ENCODE measurements around the gene FBXO42.
A peak's percentile ranks its signal among the peaks of the same experiment; 100 is the strongest.
"Not testable (repeated sequence)": the region's sequence is repeated elsewhere in the genome, so short reads cannot be mapped to it uniquely, and the experiment has no call there.

Gene FBXO42

GRCh38 chr1:16253332-16253922 is 98.9 kb downstream of the FBXO42 start:
- Histone ChIP-seq H3K9me3 (replicated peaks; ENCODE audit: low read length) (no peaks in the 10 kb centered on the region), H3K4me2 (ENCODE audit: low read length) (no peak overlapping the region), H3K4me1 (ENCODE audit: control insufficient read depth, insufficient read depth, low read length) (peaks cover 44% of the 10 kb centered on the region), H3K9ac (ENCODE audit: low read depth, low read length) (no peak overlapping the region), H3K36me3 (ENCODE audit: insufficient read depth, low read length) (peaks cover 35% of the 10 kb centered on the region), H3K4me3 (ENCODE audit: low read length) (no peak overlapping the region), H3K27me3 (ENCODE audit: control insufficient read depth, insufficient read depth, low read length) (no peaks in the 10 kb centered on the region)

DNA sequence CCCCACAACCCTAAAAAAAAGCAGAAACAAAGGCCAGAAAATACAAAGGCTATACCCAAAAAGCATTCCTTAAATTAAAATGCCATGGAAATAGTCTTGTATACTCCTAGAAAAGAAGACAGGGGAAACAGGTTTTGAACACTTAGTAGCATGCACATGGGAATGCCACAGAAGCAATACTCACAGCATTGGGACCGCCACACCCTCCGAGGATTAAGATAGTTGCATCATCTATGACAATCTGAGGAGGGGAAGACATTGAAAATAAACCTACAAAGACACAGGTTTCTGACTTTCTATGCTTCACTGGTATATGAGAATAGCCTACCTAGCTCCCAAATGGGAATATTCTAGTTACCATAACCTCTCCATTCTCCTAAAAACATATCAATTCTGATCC is 99.4 kb downstream of the FBXO42 start:
- no peak overlapping the region for H3K4me2 ChIP-seq (ENCODE audit: low read length)
- no peaks in the 10 kb centered on the region for H3K27me3 ChIP-seq (ENCODE audit: control insufficient read depth, insufficient read depth, low read length)
- peaks cover 49% of the 10 kb centered on the region for H3K4me1 ChIP-seq (ENCODE audit: control insufficient read depth, insufficient read depth, low read length)
- peaks cover 35% of the 10 kb centered on the region for H3K36me3 ChIP-seq (ENCODE audit: insufficient read depth, low read length)
- H3K9ac ChIP-seq (ENCODE audit: low read depth, low read length): no peak overlapping the region
- H3K9me3 ChIP-seq (replicated peaks; ENCODE audit: low read length): no peaks in the 10 kb centered on the region
- H3K4me3 ChIP-seq (ENCODE audit: low read length): no peak overlapping the region

DNA sequence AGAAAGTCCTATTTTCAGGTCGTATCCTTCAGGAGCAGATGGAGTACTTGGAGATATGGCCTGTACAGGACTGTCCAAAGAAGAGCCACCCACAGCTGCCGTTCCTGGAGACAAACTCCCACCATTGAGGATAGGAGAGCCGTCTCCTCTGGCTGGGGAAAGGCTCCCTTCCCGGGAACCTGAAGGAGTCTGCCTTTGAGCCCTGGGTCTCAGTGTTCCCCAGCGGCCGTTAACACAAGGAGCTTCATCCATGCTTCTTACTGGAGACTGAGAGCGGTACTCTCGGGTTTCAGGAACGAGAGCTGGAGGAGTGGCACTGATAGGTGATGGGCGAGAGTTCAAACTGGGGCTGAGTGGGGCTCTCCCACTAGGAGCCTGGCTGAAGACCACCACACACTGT is 100.9 kb downstream of the FBXO42 start:
- Histone ChIP-seq H3K4me1 (ENCODE audit: control insufficient read depth, insufficient read depth, low read length) (peaks cover 60% of the 10 kb centered on the region), H3K9ac (ENCODE audit: low read depth, low read length) (no peak overlapping the region), H3K4me3 (ENCODE audit: low read length) (no peak overlapping the region), H3K36me3 (ENCODE audit: insufficient read depth, low read length) (peaks cover 41% of the 10 kb centered on the region), H3K9me3 (replicated peaks; ENCODE audit: low read length) (no peaks in the 10 kb centered on the region), H3K27me3 (ENCODE audit: control insufficient read depth, insufficient read depth, low read length) (no peaks in the 10 kb centered on the region), H3K4me2 (ENCODE audit: low read length) (no peak overlapping the region)

DNA sequence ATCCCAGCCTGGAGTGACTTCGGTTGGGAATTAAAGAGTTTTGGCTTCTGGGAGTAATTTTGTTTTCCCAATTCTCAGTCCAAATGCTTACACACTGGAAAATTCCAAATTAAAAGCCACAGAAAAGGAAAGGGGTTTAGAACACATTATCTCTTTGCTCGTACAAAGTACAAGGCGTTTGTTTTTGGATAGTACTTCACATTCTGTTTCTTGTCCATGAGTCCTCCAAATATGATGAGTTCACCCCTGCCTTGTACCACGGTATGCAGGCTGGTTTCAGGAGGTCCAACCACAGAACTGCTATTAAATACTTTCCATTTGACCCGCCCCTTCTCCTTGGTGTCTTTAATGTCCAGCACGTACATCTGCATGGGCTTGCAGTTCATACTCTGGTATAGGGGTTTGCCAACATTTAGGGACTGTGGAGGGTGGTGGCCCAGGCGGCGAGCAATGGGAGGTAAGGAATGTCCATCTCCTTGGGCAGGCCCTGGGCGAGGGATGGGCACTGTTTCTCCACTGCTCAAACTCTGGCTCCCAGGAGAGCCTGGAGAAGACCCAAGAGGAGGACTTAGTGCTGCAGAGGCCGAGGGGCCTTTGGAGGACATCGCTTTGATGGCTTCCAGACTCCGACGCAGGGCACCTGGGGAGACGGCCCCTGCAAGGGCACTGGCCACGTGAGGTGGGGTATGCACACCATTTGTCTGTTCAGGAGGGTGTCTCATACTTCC is 101.6 kb downstream of the FBXO42 start:
- peaks cover 35% of the 10 kb centered on the region for H3K36me3 ChIP-seq (ENCODE audit: insufficient read depth, low read length)
- H3K4me3 ChIP-seq (ENCODE audit: low read length): no peak overlapping the region
- peaks cover 60% of the 10 kb centered on the region for H3K4me1 ChIP-seq (ENCODE audit: control insufficient read depth, insufficient read depth, low read length)
- H3K4me2 ChIP-seq (ENCODE audit: low read length): peak overlapping the region; percentile 44
- no peaks in the 10 kb centered on the region for H3K27me3 ChIP-seq (ENCODE audit: control insufficient read depth, insufficient read depth, low read length)
- H3K9me3 ChIP-seq (replicated peaks; ENCODE audit: low read length): no peaks in the 10 kb centered on the region
- no peak overlapping the region for H3K9ac ChIP-seq (ENCODE audit: low read depth, low read length)

- peak overlapping the region; percentile 44 for H3K4me2 ChIP-seq (ENCODE audit: low read length)
- H3K27me3 ChIP-seq (ENCODE audit: control insufficient read depth, insufficient read depth, low read length): no peaks in the 10 kb centered on the region
- H3K9ac ChIP-seq (ENCODE audit: low read depth, low read length): peak overlapping the region; percentile 1
- H3K9me3 ChIP-seq (replicated peaks; ENCODE audit: low read length): no peaks in the 10 kb centered on the region
- H3K36me3 ChIP-seq (ENCODE audit: insufficient read depth, low read length): peaks cover 27% of the 10 kb centered on the region
- H3K4me3 ChIP-seq (ENCODE audit: low read length): peak overlapping the region; percentile 13
- peaks cover 58% of the 10 kb centered on the region for H3K4me1 ChIP-seq (ENCODE audit: control insufficient read depth, insufficient read depth, low read length)
Measured at GRCh38 chr1:16249596-16250241, 102.6 kb downstream of the FBXO42 start.

DNA sequence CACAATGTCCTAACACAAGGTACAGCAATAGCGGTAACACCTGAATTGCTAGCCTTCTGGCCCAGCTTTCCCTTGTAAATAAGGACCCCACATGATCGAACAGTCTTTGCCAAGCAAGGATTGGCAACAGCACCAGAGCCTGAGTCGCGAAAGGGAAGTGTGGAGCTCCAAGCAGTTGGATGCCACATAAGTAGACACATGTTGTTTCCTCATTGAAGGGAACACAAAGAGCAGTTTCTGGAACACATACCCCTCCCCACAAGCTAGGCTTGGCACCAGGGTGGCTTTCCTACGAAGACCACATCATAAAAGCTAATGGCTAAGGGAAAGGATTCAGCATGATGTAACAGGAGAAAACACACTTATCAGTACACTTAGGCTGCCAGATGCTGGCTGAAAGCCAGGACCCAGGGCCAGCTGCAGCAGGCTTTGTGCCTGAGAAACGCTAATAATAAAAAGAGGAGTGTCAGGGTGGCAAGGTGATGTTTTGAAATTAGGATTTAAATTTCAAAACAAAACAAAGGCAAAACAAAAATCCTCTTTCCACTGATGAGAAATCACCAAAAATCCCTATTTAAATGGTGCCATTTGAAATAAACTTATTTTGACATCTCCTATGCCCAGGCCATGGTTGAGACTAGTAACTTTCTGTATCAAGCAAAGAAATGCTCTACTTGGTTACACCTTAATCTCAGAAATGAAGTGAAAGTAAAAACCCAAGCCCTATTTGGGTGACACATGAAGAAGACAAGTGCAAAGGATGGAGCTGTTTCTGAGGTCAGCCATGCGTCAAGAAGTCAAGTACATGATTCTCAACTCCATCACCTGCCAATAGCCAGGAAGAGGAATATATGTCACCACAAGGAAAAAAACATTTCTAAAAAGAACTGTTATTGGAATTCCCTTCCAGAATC is 103.4 kb downstream of the FBXO42 start:
- peak overlapping the region; percentile 3 for H3K4me3 ChIP-seq (ENCODE audit: low read length)
- peaks cover 27% of the 10 kb centered on the region for H3K36me3 ChIP-seq (ENCODE audit: insufficient read depth, low read length)
- no peaks in the 10 kb centered on the region for H3K9me3 ChIP-seq (replicated peaks; ENCODE audit: low read length)
- peak overlapping the region; percentile 44 for H3K4me2 ChIP-seq (ENCODE audit: low read length)
- peak overlapping the region; percentile 1 for H3K9ac ChIP-seq (ENCODE audit: low read depth, low read length)
- H3K27me3 ChIP-seq (ENCODE audit: control insufficient read depth, insufficient read depth, low read length): no peaks in the 10 kb centered on the region
- peaks cover 54% of the 10 kb centered on the region for H3K4me1 ChIP-seq (ENCODE audit: control insufficient read depth, insufficient read depth, low read length)

DNA sequence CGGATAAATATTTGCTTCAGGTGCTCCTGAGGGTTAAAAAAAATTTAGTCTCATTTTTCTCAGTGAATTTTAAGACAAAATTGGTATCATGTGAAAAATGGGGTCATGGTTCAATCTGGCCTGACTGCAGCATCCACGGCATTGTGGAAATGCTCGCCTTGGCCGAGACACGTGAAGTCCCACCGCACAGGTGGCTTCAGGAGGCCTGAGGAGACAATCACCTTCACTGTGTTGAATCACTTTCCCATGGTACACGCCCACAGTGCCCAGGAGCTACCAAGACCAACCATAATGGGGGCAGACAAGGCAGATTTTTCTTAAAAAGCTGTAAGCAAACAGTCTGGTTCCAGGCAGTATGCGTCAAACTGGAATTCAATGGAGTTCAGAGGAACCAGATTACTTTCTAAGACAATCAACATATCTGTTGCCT is 104.3 kb downstream of the FBXO42 start:
- no peaks in the 10 kb centered on the region for H3K27me3 ChIP-seq (ENCODE audit: control insufficient read depth, insufficient read depth, low read length)
- H3K4me3 ChIP-seq (ENCODE audit: low read length): no peak overlapping the region
- H3K36me3 ChIP-seq (ENCODE audit: insufficient read depth, low read length): peaks cover 27% of the 10 kb centered on the region
- peaks cover 50% of the 10 kb centered on the region for H3K4me1 ChIP-seq (ENCODE audit: control insufficient read depth, insufficient read depth, low read length)
- no peaks in the 10 kb centered on the region for H3K9me3 ChIP-seq (replicated peaks; ENCODE audit: low read length)
- peak overlapping the region; percentile 1 for H3K9ac ChIP-seq (ENCODE audit: low read depth, low read length)
- H3K4me2 ChIP-seq (ENCODE audit: low read length): peak overlapping the region; percentile 44

DNA sequence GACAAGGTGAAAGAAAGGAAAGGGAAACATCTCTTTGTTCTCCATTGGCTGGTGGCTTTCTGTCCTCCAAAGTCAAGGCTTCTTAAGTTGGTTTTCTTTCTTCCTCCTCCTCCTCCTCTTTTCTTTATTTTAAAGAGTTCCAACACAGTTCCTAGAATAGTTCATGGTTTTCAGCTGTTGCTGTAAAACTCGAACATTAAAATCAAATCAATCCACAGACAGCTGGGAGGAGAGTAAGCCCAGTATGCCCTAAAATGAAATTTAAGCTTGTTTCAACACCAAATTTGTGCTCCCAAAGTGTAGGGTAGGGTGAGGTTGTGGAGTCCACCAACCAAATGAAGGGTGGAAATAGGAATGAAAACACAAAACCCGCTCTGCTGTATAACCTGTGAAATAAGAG is 104.8 kb downstream of the FBXO42 start:
- no peaks in the 10 kb centered on the region for H3K9me3 ChIP-seq (replicated peaks; ENCODE audit: low read length)
- H3K27me3 ChIP-seq (ENCODE audit: control insufficient read depth, insufficient read depth, low read length): no peaks in the 10 kb centered on the region
- H3K36me3 ChIP-seq (ENCODE audit: insufficient read depth, low read length): peaks cover 24% of the 10 kb centered on the region
- no peak overlapping the region for H3K9ac ChIP-seq (ENCODE audit: low read depth, low read length)
- H3K4me1 ChIP-seq (ENCODE audit: control insufficient read depth, insufficient read depth, low read length): peaks cover 50% of the 10 kb centered on the region
- no peak overlapping the region for H3K4me2 ChIP-seq (ENCODE audit: low read length)
- H3K4me3 ChIP-seq (ENCODE audit: low read length): no peak overlapping the region

DNA sequence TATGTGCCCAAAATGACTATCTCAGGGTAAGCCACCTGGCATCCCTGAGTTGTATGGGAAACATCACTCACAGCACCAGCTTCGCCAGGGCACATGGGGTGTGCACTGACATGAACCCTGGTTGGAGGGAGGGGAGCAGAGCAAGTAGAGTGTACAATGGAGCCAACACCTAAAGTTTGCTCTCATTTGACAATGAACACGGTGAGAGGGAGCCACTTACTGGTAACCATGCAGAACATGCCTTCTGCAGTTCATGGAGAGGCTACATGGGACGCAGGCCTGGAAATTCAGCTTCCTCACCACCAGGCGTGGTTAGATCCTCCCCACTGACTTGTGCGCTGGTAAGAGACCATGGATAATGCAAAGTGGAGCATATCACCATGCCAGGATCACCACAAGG is 105.3 kb downstream of the FBXO42 start:
- H3K4me2 ChIP-seq (ENCODE audit: low read length): no peak overlapping the region
- H3K9ac ChIP-seq (ENCODE audit: low read depth, low read length): no peak overlapping the region
- H3K9me3 ChIP-seq (replicated peaks; ENCODE audit: low read length): no peaks in the 10 kb centered on the region
- H3K36me3 ChIP-seq (ENCODE audit: insufficient read depth, low read length): peaks cover 20% of the 10 kb centered on the region
- H3K27me3 ChIP-seq (ENCODE audit: control insufficient read depth, insufficient read depth, low read length): no peaks in the 10 kb centered on the region
- H3K4me3 ChIP-seq (ENCODE audit: low read length): no peak overlapping the region
- H3K4me1 ChIP-seq (ENCODE audit: control insufficient read depth, insufficient read depth, low read length): peaks cover 50% of the 10 kb centered on the region

DNA sequence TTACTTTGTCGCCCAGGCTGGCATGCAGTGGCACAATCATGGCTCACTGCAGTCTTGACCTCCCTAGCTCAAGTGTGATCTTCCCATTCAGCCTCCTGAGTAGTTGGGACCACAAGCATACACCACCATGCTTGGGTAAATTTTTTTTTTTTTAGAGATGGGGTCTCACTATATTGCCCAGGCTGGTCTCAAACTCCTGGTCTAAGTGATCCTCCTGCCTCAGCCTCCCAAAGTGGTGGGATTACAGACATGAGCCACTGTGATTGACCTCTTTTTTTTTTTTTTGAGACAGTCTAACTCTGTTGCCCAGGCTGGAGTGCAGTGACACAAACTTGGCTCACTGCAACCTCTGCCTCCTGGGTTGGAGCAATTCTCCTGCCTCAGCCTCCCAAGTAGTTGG is 106.0 kb downstream of the FBXO42 start:
- not testable (repeated sequence) for H3K27me3 ChIP-seq (ENCODE audit: control insufficient read depth, insufficient read depth, low read length); H3K4me2 ChIP-seq (ENCODE audit: low read length); H3K9ac ChIP-seq (ENCODE audit: low read depth, low read length); H3K4me3 ChIP-seq (ENCODE audit: low read length); H3K9me3 ChIP-seq (replicated peaks; ENCODE audit: low read length)
- H3K36me3 ChIP-seq (ENCODE audit: insufficient read depth, low read length): peaks cover 12% of the 10 kb centered on the region
- H3K4me1 ChIP-seq (ENCODE audit: control insufficient read depth, insufficient read depth, low read length): peaks cover 49% of the 10 kb centered on the region
